Activated CD4-positive, CD25-positive, alpha-beta regulatory T cell treated with anti-CD3 and anti-CD28 coated beads, Interleukin-2, amount 50 U/mL, for 72 hours (primary cell): ENCODE measurements around the gene CPEB4.

Source experiments
- DNase-seq: peaks from one replicate; pipeline ENCODE4 v3.0.0; 2021

The CPEB4 gene

GRCh38 chr5:173885475-173886010, 2.6 kb upstream of the CPEB4 start:
- no peak for DNase-seq

DNA sequence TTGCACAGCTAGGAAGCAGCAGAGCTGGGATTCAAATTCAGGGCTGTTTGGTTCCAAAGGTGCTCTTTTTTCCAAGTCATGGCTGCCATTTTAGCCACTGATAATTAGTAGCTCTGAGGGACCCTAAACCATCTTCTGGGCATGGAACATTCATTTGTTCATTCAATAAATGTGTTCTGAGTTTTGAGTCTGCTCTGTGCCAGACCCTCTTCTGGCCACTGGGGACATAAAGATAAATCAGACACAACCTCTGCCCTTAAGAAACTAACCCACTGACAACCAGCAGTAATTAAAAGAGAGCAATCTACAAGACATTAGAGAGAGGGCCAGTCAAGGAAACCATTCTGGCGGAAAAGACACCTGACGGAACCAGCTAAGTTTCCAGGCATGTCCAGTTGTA, 2.0 kb upstream of the CPEB4 start:
- DNase-seq, result no peak

DNA sequence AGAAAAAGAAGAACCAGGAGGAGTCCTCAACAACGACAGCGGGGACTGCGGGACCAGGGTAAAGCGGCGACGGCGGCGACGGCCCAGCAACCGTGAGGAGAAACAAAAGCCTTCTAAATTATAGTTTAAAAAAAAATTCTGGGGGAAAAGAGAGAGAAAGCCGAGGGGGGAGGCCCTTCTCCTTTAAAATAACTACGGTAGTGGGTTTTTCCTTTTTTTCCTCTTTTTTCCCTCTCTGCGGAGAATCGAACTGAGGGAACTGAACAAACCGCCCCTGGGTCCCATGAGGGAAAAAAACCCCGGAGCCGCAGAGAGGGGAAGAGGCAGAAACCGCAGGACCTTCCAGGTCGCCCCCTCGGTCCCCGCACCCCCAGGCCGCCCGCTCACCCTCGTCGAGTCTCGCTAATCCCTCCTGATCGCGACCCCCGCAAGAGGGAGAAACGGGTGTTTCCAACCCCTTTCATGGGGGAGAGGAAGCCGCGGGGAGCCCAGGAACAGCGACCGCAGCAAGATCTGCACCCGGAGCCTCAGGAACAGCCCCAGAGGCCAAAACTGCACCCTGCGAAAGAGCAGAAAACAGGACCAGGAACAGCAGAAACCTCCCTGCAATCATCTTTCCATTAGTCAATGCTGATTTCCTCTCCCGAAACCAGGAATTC, 453 bp downstream of the CPEB4 start:
- DNase-seq, result no peak

- DNase-seq, result no peak
Measured at GRCh38 chr5:173890195-173890991, 2.2 kb downstream of the CPEB4 start.

GRCh38 chr5:173891308-173892116, 3.4 kb downstream of the CPEB4 start:
- no peak for DNase-seq

GRCh38 chr5:173893192-173893561, 5.0 kb downstream of the CPEB4 start:
- DNase-seq, result no peak

DNA sequence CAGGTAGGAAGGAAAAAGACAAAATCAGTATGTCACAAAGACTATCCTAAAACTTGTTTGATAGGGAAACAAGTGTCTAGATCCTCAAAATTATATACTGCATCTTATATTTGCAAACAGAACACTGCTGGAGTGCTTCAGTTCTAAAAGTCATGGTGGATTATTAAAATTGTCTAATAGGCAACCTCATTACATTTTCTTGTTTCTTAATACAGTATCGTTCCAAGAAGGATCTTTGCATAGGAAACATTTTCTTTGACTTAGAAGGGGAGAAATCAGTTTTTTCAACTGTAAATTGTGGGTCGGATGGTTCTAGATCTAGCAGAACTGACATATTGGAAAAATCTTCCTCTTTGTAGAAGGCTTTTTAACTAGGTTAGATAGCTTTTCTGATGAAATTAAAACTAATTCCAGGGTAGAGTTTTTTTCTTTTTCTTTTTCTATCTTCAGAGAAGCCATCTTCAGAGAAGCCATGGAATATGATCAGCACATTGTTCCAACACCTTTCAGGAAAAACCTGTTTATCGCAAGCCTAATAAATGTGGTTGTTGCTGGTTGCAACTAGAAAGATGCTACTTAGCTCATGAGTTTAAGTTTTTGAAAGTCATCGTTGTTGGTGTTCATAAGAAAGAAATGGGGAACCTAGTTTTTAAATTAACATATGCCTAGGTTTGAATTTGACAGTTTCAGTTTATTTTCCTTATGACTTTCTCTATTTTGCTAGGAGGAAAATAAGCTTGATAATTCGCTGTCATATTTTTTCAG, 7.4 kb downstream of the CPEB4 start:
- no peak for DNase-seq

- no peak for DNase-seq
Measured at GRCh38 chr5:173896631-173897030, 8.5 kb downstream of the CPEB4 start.

DNA sequence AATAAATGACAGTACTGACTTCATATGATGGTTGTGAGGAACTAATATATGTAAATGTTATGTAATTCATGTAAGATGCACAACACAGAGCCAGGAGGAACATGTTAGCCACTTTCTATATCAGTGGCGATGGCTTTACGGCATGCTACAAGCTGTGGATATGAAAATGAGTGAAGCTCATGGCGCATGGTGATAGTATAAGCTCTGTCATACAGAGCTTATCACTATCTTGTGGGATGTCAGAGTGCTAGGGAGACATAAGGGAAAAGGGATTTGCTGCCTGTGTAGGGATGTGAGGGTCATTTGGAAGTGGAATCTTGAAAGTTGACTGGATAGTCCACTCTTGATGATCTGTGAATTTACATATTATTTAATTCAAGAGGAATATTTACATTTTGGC, 13.6 kb downstream of the CPEB4 start:
- no peak for DNase-seq

- no peak for DNase-seq
Measured at GRCh38 chr5:173902334-173902733, 14.2 kb downstream of the CPEB4 start.

GRCh38 chr5:173902743-173903142, 14.6 kb downstream of the CPEB4 start:
- no peak for DNase-seq

- DNase-seq, result no peak
Measured at GRCh38 chr5:173903396-173904140, 15.4 kb downstream of the CPEB4 start.

- DNase-seq, result no peak
Measured at GRCh38 chr5:173904151-173904550, 16.0 kb downstream of the CPEB4 start.

DNA sequence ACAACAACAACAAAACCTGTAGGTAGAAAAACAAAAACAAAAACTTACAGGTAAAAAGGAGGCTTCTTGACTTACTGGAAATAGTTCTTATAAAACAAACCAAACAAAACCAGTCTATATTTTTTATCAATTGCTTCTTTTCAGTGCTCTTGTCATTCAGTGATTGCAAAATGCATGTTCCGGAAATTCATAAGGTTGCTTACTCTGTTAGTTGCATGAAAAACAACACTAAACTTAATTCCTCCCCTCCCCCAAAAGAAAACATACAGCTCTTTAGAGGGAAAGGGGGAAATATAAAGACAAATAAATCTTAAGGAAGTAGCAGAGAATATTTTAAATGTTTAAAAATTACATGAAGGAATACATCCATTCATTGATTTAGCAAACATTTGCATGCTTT, 19.1 kb downstream of the CPEB4 start:
- no peak for DNase-seq

DNA sequence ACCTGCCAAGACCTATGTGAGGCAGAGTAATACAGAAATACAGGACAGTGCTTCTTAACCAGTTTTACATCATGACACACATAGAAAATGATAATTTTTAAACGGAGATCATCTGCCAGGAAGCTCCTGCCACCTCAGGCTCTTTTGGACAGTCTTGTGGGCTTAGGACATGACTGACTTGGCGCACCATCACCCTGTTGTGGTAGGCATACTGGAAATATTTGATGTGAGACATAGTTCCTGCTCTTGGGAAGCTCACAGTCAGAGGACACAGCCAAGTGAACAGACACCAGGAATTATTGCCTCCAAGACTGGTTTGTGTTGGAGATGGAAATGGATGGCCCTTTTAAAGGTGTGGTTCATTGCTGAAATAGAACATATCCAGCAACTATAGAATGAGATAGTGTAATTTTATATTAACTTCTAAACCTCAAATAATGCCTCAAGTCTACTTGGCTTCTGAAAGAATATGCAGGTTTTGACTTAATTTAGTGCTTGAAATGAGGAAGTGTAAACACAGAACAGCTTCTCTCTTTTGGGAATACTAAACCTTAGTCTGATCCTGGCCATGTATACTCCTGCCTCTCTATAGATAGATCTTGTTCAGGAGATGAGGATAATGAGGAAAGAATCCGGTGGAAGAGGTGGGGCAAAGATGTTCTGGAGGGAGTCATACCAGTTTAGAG, 19.7 kb downstream of the CPEB4 start:
- no peak for DNase-seq

DNA sequence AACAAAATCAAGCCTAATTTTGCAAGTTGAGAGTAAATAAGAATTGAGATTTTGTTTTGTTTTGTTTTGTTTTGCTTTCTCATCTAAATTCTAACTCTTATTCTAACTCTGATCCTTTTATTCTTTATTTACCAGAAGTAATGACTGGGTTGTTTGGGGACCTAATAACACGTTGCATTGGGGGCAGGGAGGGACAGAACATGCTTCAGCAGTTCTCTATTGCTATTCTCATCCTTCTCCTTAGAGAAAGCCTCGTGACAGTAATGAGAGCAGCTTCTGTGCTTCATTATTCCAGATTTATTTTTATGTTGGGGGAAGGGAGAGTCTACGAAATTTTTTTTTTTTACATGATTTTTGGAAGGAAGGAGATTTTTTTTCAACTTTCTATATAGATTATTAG, 21.1 kb downstream of the CPEB4 start:
- no peak for DNase-seq

DNA sequence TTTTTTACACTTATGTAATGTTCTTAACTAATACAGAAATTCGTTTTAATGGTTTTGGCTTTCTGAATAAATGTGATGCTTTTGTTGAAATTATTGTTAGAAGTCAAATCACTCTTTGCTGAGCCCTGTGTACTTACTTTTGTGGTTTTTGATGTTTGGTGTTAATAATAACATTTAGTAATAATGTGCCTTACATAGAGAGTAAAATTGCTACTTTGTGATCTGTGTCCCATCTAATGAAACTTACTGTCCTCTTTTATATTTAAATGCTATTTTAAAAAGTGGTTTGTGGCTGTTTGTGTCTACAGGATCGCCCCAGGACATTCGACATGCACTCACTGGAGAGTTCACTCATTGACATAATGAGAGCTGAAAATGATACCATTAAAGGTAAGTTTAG, 22.1 kb downstream of the CPEB4 start:
- no peak for DNase-seq

GRCh38 chr5:173911623-173912022, 23.5 kb downstream of the CPEB4 start:
- no peak for DNase-seq

- no peak for DNase-seq
Measured at GRCh38 chr5:173913686-173914321, 25.7 kb downstream of the CPEB4 start.

DNA sequence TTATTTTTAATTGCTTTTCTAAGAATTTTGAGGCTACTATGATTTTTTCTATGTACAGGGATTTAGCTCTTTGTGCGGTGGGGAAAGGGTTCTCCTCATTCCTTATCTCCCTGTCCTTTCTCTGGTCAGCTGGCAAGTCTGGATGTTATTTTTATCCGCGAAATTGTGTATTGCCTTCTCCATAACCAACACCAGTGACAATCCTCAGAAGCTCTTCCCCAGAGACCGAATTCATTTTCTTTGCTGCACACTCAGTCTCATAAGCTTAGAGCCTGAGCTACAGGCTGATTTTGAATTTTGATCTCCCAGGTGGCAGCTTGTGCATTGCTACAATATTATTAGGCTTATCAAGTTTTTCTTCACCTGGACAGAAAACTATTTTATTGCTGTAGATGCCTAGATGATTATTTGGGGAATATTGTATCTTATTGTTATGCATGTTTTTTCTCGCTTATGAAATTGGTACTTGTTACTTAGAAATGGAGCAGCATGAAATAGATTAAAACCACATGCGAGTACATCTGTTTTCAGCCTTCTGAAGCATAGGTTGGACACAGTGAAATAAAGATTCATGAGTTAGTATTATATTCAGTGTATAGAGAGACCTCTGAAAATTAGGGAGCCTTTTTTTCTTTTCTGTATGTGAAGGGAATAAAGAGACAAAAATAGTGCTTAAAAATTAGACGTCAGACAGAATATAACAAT, 27.3 kb downstream of the CPEB4 start:
- DNase-seq, result no peak
